GM12872 (cell line): ENCODE data around the gene VWA7.
A peak's percentile ranks its signal among the peaks of the same experiment; 100 is the strongest.

ENCODE experiments used
- TF ChIP-seq, protein P1 (sequence below): IDR thresholded peaks from 3 replicates; pipeline ENCODE4 v1.5.1; 2011; ENCODE audit warnings: low read depth, mild to moderate bottlenecking, low read length, moderate library complexity; ENCODE audit not compliant: insufficient read depth

The VWA7 gene

DNA sequence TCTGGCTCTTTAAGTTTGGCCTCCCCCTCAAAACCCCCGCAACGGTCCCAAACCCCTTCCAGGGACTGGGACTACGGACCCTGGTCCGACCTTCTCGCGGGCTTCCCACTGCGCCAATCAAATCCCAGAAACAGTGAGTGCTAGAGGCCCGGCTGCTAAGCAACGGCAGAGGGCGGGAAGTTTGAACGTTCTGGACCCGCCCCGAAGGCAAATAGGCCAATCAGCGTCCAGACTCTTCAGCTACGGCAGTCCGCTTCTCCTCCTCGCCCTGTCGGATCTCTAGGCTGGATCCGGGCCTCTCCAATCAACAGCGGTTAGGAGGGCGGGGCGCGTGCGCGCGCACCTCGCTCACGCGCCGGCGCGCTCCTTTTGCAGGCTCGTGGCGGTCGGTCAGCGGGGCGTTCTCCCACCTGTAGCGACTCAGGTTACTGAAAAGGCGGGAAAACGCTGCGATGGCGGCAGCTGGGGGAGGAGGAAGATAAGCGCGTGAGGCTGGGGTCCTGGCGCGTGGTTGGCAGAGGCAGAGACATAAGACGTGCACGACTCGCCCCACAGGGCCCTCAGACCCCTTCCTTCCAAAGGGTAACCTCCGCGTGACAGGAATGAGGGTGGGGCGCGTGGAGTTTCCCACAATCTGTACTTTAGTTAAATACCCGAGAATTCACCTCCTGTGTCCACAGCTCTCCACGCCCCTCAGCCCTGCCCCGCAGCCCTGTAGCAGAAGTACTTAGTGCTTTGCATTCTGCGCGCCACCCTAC is 37.3 kb downstream of the VWA7 start, which contains the start of gene MSH5:
MSH5 (plus strand) TSS at position 367 of the 758 bp plus-strand sequence. CDS start 462 bp downstream, outside the sequence.
- TF ChIP-seq, protein P1, sequence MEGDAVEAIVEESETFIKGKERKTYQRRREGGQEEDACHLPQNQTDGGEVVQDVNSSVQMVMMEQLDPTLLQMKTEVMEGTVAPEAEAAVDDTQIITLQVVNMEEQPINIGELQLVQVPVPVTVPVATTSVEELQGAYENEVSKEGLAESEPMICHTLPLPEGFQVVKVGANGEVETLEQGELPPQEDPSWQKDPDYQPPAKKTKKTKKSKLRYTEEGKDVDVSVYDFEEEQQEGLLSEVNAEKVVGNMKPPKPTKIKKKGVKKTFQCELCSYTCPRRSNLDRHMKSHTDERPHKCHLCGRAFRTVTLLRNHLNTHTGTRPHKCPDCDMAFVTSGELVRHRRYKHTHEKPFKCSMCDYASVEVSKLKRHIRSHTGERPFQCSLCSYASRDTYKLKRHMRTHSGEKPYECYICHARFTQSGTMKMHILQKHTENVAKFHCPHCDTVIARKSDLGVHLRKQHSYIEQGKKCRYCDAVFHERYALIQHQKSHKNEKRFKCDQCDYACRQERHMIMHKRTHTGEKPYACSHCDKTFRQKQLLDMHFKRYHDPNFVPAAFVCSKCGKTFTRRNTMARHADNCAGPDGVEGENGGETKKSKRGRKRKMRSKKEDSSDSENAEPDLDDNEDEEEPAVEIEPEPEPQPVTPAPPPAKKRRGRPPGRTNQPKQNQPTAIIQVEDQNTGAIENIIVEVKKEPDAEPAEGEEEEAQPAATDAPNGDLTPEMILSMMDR = no peak

DNA sequence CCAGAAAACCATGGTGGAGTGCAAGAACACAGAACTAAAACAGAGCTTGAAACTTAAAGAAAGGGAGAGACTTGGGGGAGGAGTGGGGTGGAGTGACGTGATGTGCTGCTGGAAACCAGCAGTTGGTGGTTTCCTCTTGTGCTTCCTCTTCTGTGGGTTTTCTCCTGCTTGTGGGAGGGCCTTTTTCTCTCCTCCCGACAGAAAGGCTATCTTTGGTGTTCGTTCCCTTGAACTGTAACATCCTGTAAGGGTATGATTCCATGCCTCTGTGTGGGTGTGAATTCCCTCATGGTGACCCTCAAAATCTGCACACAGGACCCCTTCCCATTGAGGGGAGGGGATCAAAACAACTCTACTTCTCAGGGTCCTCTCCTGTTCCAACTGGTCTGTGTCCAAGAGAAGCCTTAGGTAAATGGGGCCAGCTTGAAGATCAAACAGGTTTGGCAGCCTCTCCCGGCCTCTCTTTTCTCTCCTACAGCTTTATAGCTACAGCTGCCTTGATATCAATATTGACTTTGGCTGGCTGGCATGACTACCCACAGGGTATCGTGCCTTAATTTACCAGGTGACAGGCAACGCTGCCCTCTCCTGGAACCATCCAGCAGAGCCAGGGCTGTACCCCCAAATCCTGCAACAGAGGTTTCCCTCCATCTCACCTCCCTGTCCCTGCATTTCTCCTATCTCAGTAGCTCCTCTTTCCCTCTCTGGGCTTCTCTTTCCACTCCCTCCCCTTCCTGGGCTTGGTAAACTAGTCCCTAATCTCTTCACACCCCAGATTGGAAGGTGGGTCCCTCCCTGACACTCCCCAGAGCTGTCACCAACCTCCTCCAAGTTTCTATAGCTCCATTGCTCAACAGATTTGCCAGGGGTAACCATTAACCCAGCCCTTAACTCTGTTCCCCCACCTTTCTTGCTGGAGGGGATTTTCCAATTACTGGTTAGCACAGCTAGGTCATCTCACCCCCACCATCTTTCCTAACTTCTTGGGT is 38.8 kb downstream of the VWA7 start:
- TF ChIP-seq, protein P1 = peak; percentile 52; the same call in 2 of the 3 replicates

DNA sequence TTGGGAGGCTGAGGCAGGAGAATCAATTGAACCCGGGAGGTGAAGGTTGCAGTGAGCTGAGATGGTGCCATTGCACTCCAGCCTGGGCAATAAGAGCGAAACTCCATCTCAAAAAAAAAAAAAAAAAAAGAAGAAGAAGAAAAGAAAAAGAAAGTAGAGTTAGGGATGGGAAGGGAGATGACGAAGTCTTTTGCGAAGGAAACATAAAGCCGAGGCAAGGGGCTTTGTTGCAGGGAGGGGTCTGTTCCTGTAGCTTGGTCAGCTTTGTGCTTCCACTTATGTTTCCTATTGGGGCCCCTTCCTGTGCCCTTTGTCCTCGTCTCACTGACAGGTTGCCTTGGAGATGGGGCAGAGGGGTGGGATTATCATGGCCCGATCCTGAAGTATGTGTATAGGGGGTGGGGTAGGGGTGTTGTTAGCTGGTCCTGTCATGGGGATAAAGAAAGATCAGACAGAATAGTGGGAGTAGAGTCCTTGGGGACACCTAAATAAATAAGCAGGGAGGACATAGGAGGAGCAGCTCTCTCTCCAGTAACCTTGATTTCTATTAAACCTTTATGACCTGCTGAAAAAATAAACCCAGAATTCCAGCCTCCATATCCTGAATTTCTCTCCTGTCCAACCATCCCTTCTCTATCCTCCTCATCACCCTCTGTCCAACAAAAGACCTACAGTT is 39.7 kb downstream of the VWA7 start:
- TF ChIP-seq, protein P1 = no peak

DNA sequence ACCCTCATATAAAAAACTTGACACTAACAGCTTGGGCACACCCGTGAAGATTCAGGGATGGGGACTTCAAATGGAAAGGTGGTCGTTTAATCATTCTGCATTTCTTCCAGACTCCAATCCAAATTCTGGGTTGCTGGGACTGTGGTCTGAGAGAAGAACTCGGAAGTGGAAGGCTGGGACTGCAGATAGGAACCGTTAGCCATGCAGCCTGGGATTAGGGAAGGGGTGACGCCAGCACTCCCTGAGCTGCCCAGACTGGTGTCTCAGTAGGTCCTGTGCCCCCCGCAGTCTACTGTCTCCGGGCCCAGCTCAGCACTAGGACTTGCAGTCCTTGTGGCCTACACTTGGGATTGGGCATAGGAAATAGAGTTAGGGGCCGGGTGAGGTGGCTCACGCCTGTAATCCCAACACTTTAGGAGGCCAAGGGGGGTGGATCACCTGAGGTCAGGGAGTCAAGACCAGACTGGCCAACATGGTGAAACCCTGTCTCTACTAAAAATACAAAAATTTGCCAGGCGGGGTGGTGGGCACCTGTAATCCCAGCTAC is 40.3 kb downstream of the VWA7 start:
- TF ChIP-seq, protein P1 = no peak

DNA sequence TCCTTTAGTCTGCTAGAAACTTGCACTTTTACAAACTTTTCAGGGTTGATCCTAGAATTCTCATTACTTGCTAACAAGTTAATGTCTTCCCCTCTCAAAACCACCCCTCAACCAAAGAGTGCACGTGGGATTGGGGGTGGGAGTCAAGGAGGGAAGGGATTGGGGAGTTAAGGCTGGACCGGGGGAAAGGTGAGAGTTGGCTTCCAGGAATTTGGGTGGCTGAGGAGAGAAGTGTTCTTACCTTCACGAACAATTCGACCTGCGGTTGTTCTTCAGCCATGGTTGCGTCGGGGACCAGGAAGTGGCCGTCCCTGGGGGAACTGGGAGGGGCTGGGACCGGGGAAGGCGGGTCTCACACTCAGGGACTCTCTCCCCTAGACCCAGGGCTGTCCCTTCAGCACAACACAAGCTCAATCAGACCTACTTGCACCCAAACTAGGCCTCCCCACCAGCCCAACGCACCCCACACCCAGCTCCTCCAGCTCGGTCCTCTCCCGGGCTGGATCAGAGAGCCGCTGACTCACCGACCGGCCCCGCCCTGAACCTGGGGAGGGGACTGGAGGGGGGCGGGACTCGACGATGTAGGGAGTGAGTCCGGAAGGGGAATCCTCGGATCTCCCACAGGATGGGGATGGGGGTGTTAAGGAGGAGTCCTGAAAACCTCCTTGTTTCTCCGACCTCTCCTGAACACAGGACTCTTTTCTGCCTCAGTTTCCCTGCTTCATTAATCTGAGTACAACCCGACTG is 40.9 kb downstream of the VWA7 start, which contains the start of gene CLIC1:
CLIC1 (minus strand) TSS at position 510 of the 747 bp plus-strand sequence; CDS start at position 280, 230 bp downstream.
- TF ChIP-seq, protein P1 = no peak

DNA sequence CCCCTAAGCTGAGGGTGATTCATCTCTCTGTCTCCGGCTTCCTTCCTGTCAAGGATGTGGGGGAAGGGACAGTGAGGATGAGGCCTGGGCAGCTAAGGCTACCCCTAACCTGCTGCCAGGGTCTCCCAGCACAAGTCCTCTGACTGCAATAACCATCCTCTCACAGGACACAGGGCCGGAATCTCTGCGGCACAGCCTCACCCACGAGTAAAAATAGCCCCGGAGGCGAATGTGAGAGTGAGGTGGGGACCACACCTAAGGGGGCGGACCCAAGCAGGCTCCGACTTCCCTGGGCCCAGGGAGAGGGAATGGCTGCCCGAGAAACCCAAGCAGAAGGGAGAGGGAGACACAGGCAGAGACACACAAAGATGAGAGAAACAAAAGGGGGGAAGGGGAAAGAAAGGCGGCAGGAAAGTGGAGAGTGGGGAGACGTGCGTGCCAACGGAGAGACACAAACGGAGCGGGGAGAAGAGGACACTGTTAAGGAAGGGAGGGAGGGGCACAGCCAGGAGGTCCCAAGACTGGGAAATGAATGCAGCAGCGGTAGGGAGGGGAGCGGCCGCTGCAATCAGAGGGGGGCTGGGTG is 42.2 kb downstream of the VWA7 start:
- TF ChIP-seq, protein P1 = no peak
